HFFc6 (cell line): ENCODE results near the gene GNPDA1. TPM values are rescaled to one million over a fixed set of nuclear protein-coding genes. Genes with fewer than 3 reads are reported as not detected.

Experiments
- DNase-seq: peaks from one replicate; pipeline ENCODE4 v3.0.0-alpha.2; 2018
- H3K27ac Mint-ChIP-seq: 2 replicates; pipeline ENCODE4 v1.8.0; 2020; ENCODE audit warnings: mild to moderate bottlenecking, mixed read lengths
- H3K27me3 Mint-ChIP-seq: 2 replicates; pipeline ENCODE4 v1.8.0; 2021; ENCODE audit warnings: mild to moderate bottlenecking, moderate library complexity, mixed read lengths; ENCODE audit not compliant: insufficient read depth
- H3K36me3 Mint-ChIP-seq: 2 replicates; pipeline ENCODE4 v1.8.0; 2021; ENCODE audit warnings: low read depth, mixed read lengths
- H3K4me1 Mint-ChIP-seq: 2 replicates; pipeline ENCODE4 v1.8.0; 2020; ENCODE audit warnings: low read depth, mixed read lengths
- H3K4me3 Mint-ChIP-seq: 2 replicates; pipeline ENCODE4 v1.8.0; 2020; ENCODE audit warnings: mild to moderate bottlenecking, moderate library complexity, mixed read lengths
- H3K9me3 Mint-ChIP-seq: 2 replicates; pipeline ENCODE4 v1.8.0; 2020; ENCODE audit warnings: mild to moderate bottlenecking, mixed read lengths
- CTCF ChIP-seq: fragments of 200-600 bp; sonication (generic); IDR thresholded peaks from 2 replicates; pipeline ENCODE4 v1.5.0; 2021; ENCODE audit warnings: antibody characterized with exemption, mild to moderate bottlenecking
- long read RNA-seq: library from polyadenylated mRNA; unstranded; transcript quantifications from one replicate; pipeline ENCODE4 v2.0.0, GENCODE V29; 2019
- total RNA-seq, 6 experiments: library from RNA; stranded (reverse); fragmentation: NEBNext Ultra II Directional; extraction: Animal tissue kit (Norgen Biotek cat#: 25700); gene quantifications; 2 replicates in 1 of 6; 3 replicates in 5 of 6; pipeline ENCODE4 v1.2.3, GENCODE V29; 2021

GNPDA1 gene
- 10 to 100 TPM; 25.1 to 32.6 (median 30.0) TPM for total RNA-seq
- long read RNA-seq, transcript GNPDA1-201 (7 exons, 2,273 nt), result major isoform, 49 of 64 reads
- long read RNA-seq, partial matches to known transcripts, result 4 of 64 reads
- long read RNA-seq, other reads (novel, unspliced or antisense), result 7 of 64 reads

- no peaks in the 10 kb centered on the region for H3K36me3 Mint-ChIP-seq
- H3K27me3 Mint-ChIP-seq, result peaks cover 2% of the 10 kb centered on the region; the same call in 1 of the 2 replicates
- no peaks in the 10 kb centered on the region for H3K9me3 Mint-ChIP-seq
- peaks cover 49% of the 10 kb centered on the region for H3K4me1 Mint-ChIP-seq
- DNase-seq, result peak; percentile 54
- no peak for TF ChIP-seq CTCF
- H3K4me3 Mint-ChIP-seq, result peak within 1 kb of the TSS; percentile 89
- peak within 1 kb of the TSS; percentile 94 for H3K27ac Mint-ChIP-seq
These were observed at the start of gene GNPDA1 for GRCh38 chr5:142012792-142013388. TSS of gene GNPDA1 (minus strand) at chr5:142013027. CDS start at chr5:142012035, 992 bp downstream.

- H3K9me3 Mint-ChIP-seq, result no peaks in the 10 kb centered on the region
- peak; percentile 3 for DNase-seq
- H3K27ac Mint-ChIP-seq, result no peak overlapping the region
- peak; percentile 12; the same call in 1 of the 2 replicates for TF ChIP-seq CTCF
- H3K27me3 Mint-ChIP-seq, result peaks cover 1% of the 10 kb centered on the region; the same call in 1 of the 2 replicates
- no peak overlapping the region for H3K4me3 Mint-ChIP-seq
- H3K4me1 Mint-ChIP-seq, result peaks cover 27% of the 10 kb centered on the region
- H3K36me3 Mint-ChIP-seq, result no peaks in the 10 kb centered on the region
These were observed 46.6 kb upstream of the GNPDA1 start for GRCh38 chr5:142059304-142059940.

GRCh38 chr5:142057697-142058056, 44.9 kb upstream of the GNPDA1 start:
- Mint-ChIP-seq H3K27ac (no peak overlapping the region), H3K4me3 (no peak overlapping the region), H3K27me3 (no peaks in the 10 kb centered on the region), H3K36me3 (no peaks in the 10 kb centered on the region), H3K4me1 (peaks cover 33% of the 10 kb centered on the region), H3K9me3 (no peaks in the 10 kb centered on the region)
- TF ChIP-seq CTCF, result no peak
- no peak for DNase-seq

- DNase-seq, result no peak
These were observed 44.2 kb upstream of the GNPDA1 start for GRCh38 chr5:142056816-142057696.

More at GRCh38 chr5:142056816-142057696, 44.2 kb upstream of the GNPDA1 start:
- Mint-ChIP-seq H3K36me3 (no peaks in the 10 kb centered on the region), H3K27ac (no peak overlapping the region), H3K4me3 (no peak overlapping the region), H3K4me1 (peaks cover 33% of the 10 kb centered on the region), H3K9me3 (no peaks in the 10 kb centered on the region), H3K27me3 (no peaks in the 10 kb centered on the region)
- TF ChIP-seq CTCF, result no peak
